Gastrocnemius medialis (tissue), 4 donors: Measurements from ENCODE around the gene KPRP. TPM values are rescaled to one million over a fixed set of nuclear protein-coding genes. Genes with fewer than 3 reads are reported as not detected.

Source experiments
- ATAC-seq, 2 donors: fragments of 150-250 bp; one replicate each; pipeline ENCODE4 v1.9.1; 2016
- DNase-seq, 2 donors: peaks; one replicate each; pipeline ENCODE4 v3.0.0-alpha.2; 2019
- H3K27ac ChIP-seq, 4 donors: fragments of 200-600 bp; sonication (generic); 1 replicate in 1 of 4; 2 replicates in 3 of 4; pipeline ENCODE4 v1.5.1; 2016 to 2018; ENCODE audit warnings: mild to moderate bottlenecking in 2 of 4, moderate library complexity in 1 of 4
- H3K27me3 ChIP-seq, 3 donors: fragments of 200-600 bp; sonication (generic) in 2 of 3; 1 replicate in 1 of 3; 2 replicates in 2 of 3; pipeline versions ENCODE4 v1.5.1 to v1.6.0; 2016 to 2019; ENCODE audit warnings: mild to moderate bottlenecking in 1 of 3, moderate library complexity in 1 of 3
- H3K36me3 ChIP-seq, 2 donors: fragments of 200-600 bp; sonication (generic) in 1 of 2; one replicate each; pipeline ENCODE4 v1.5.1; 2017 to 2018
- H3K4me1 ChIP-seq, 2 donors: fragments of 200-600 bp; sonication (generic) in 1 of 2; one replicate each; pipeline ENCODE4 v1.5.1; 2016 to 2017; ENCODE audit warnings: mild to moderate bottlenecking in 2 of 2
- H3K4me3 ChIP-seq, 4 donors: fragments of 200-600 bp; sonication (generic) in 3 of 4; 1 replicate in 1 of 4; 2 replicates in 3 of 4; pipeline ENCODE4 v1.5.1; 2016 to 2019; ENCODE audit warnings: mild to moderate bottlenecking in 2 of 4
- H3K9me3 ChIP-seq, 3 donors: fragments of 200-600 bp; sonication (generic) in 2 of 3; 1 replicate in 1 of 3; 2 replicates in 2 of 3; pipeline ENCODE4 v1.5.1; 2016 to 2019
- CTCF ChIP-seq, 5 experiments: fragments of 450-650 bp in 3 of 5; fragments of 200-600 bp in 2 of 5; sonication (generic) in 2 of 5; IDR thresholded peaks in 4 of 5; conservative IDR thresholded peaks in 1 of 5; 1 replicate in 4 of 5; 2 replicates in 1 of 5; pipeline ENCODE4 v1.5.1; 2016 to 2019; ENCODE audit warnings: antibody characterized with exemption in 5 of 5, mild to moderate bottlenecking in 3 of 5, moderate library complexity in 3 of 5
- POLR2A ChIP-seq, 2 donors: fragments of 450-650 bp; IDR thresholded peaks; one replicate each; pipeline ENCODE4 v1.6.1; 2017; ENCODE audit warnings: antibody characterized with exemption in 2 of 2, mild to moderate bottlenecking in 2 of 2, moderate library complexity in 2 of 2
- in situ Hi-C, 4 donors: fragments of 200-750 bp; cut with MboI; loops; one replicate each; pipeline versions ENCODE4 v1.15.0 to v1.8.0; 2017; ENCODE audit warnings: low sequenced_read_pairs in 4 of 4
- intact Hi-C: fragments of 100-400 bp; cut with DNase I; formaldehyde crosslinking; loops from one replicate; pipeline ENCODE4 v1.15.1; 2023; ENCODE audit warnings: low total_unique reads
- total RNA-seq, 4 donors: library from RNA; depleted of rRNA; stranded (reverse); fragments of >200 nt; gene quantifications; one replicate each; pipeline versions ENCODE4 v1.1.0 to v1.2.3, GENCODE V29; 2016

Gene KPRP
- total RNA-seq, 4 donors from 2014 or later = not detected

GRCh38 chr1:152745765-152746444 is 11.9 kb upstream of the KPRP start:
- intact Hi-C loops = no loop called here
- no peak for ATAC-seq
- no peak overlapping the region for H3K27ac ChIP-seq
- H3K4me1 ChIP-seq = no peaks in the 10 kb centered on the region
- no peak for TF ChIP-seq POLR2A (IDR thresholded peaks at IDR 0.05)
- TF ChIP-seq CTCF (IDR thresholded peaks at IDR 0.05 in 4 of 5, conservative IDR thresholded peaks at IDR 0.05 in 1 of 5) = no peak
- no peaks in the 10 kb centered on the region for H3K36me3 ChIP-seq
- no peaks in the 10 kb centered on the region for H3K9me3 ChIP-seq
- no peak for DNase-seq
- no peak overlapping the region for H3K4me3 ChIP-seq
- in situ Hi-C loops = no loop called here
- no peaks in the 10 kb centered on the region for H3K27me3 ChIP-seq

- no peak for TF ChIP-seq POLR2A (IDR thresholded peaks at IDR 0.05)
- no peak for TF ChIP-seq CTCF (IDR thresholded peaks at IDR 0.05 in 4 of 5, conservative IDR thresholded peaks at IDR 0.05 in 1 of 5)
- Histone ChIP-seq H3K36me3 (no peaks in the 10 kb centered on the region), H3K27ac (no peak overlapping the region), H3K4me1 (no peaks in the 10 kb centered on the region), H3K9me3 (no peaks in the 10 kb centered on the region), H3K4me3 (no peak overlapping the region), H3K27me3 (no peaks in the 10 kb centered on the region)
- in situ Hi-C loops (no loop called here), intact Hi-C loops (no loop called here)
- no peak for ATAC-seq
- no peak for DNase-seq
These were observed 10.0 kb upstream of the KPRP start for GRCh38 chr1:152747831-152748230.

GRCh38 chr1:152752225-152752624 is 5.6 kb upstream of the KPRP start:
- no peaks in the 10 kb centered on the region for H3K36me3 ChIP-seq
- in situ Hi-C loops (no loop called here), intact Hi-C loops (no loop called here)
- ATAC-seq (no peak), DNase-seq (no peak)
- H3K27me3 ChIP-seq = no peaks in the 10 kb centered on the region
- no peak overlapping the region for H3K4me3 ChIP-seq
- no peaks in the 10 kb centered on the region for H3K9me3 ChIP-seq
- no peak for TF ChIP-seq POLR2A (IDR thresholded peaks at IDR 0.05)
- TF ChIP-seq CTCF (IDR thresholded peaks at IDR 0.05 in 4 of 5, conservative IDR thresholded peaks at IDR 0.05 in 1 of 5) = no peak
- no peaks in the 10 kb centered on the region for H3K4me1 ChIP-seq
- H3K27ac ChIP-seq = no peak overlapping the region

GRCh38 chr1:152753586-152753985 is 4.2 kb upstream of the KPRP start:
- intact Hi-C loops (no loop called here), in situ Hi-C loops (no loop called here)
- ATAC-seq (no peak), DNase-seq (no peak)
- no peaks in the 10 kb centered on the region for H3K4me1 ChIP-seq
- H3K4me3 ChIP-seq = no peak overlapping the region
- H3K27me3 ChIP-seq = no peaks in the 10 kb centered on the region
- H3K36me3 ChIP-seq = no peaks in the 10 kb centered on the region
- H3K9me3 ChIP-seq = no peaks in the 10 kb centered on the region
- TF ChIP-seq CTCF (IDR thresholded peaks at IDR 0.05 in 4 of 5, conservative IDR thresholded peaks at IDR 0.05 in 1 of 5) (no peak), POLR2A (IDR thresholded peaks at IDR 0.05) (no peak)
- no peak overlapping the region for H3K27ac ChIP-seq

- no peak overlapping the region for H3K27ac ChIP-seq
- no peaks in the 10 kb centered on the region for H3K27me3 ChIP-seq
- no peaks in the 10 kb centered on the region for H3K9me3 ChIP-seq
- TF ChIP-seq CTCF (IDR thresholded peaks at IDR 0.05 in 4 of 5, conservative IDR thresholded peaks at IDR 0.05 in 1 of 5) (no peak), POLR2A (IDR thresholded peaks at IDR 0.05) (no peak)
- H3K4me3 ChIP-seq = no peak overlapping the region
- in situ Hi-C loops = no loop called here
- H3K36me3 ChIP-seq = no peaks in the 10 kb centered on the region
- intact Hi-C loops = no loop called here
- no peak for ATAC-seq
- DNase-seq = no peak
- no peaks in the 10 kb centered on the region for H3K4me1 ChIP-seq
These were observed 953 bp upstream of the KPRP start for GRCh38 chr1:152756872-152757271.
